ENCODE measurements around the gene MS4A15.

MS4A15 gene

DNA sequence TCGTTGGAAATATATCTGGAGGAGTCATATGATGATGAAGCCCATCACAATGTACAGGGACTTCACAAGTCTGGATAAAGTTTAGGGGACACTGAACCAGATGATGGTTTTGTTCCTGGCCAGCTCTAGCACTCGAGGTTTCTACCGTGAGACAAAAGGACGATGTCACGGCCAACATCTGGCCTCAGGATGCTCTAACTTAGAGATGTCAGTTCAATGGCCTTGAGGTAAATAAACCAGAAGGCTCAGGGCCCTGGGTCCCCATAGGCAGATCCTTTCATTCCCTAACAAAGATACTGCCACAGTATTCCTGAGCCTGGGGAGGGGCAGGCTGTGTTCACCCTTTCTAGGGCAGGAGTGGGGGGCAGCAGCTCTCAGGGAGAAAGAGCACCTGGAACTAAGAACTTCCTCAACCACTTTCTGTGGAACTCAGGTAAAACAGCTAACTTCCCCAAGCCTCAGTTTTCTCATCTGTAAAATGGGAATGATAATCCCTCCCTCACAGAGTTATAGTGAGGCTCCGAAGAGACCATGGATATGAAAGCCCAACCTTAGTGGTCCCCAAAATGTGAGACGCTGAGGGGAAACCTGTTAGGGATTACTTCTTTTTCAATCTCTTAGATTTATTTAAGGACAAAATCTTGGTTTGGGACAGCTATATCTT, 46.7 kb downstream of the MS4A15 start:
- Histone ChIP-seq H2AK5ac (ENCODE audit: low read length) (no peak overlapping the region), H3K56ac (ENCODE audit: low read length) (no peak overlapping the region), H3K79me2 (ENCODE audit: control insufficient read depth, insufficient read depth, low read length) (no peaks in the 10 kb centered on the region), H3K4me3 (ENCODE audit: low read length) (no peak overlapping the region), H3K9ac (ENCODE audit: low read length) (no peak overlapping the region), H3K23ac (ENCODE audit: low read length) (no peak overlapping the region), H3K79me1 (ENCODE audit: low read length) (no peaks in the 10 kb centered on the region), H3K27me3 (ENCODE audit: insufficient read depth, low read length, poor library complexity) (no peaks in the 10 kb centered on the region), H3K36me3 (ENCODE audit: control insufficient read depth, insufficient read depth, low read length) (no peaks in the 10 kb centered on the region), H3K4me1 (ENCODE audit: control insufficient read depth, low read depth, low read length) (no peaks in the 10 kb centered on the region), H4K8ac (ENCODE audit: low read depth, low read length) (no peak overlapping the region), H3K4me2 (ENCODE audit: low read length) (no peak overlapping the region), H3K18ac (ENCODE audit: low read length) (no peak overlapping the region), H4K5ac (ENCODE audit: low read length) (no peak overlapping the region), H2BK120ac (ENCODE audit: low read depth, low read length) (no peak overlapping the region), H3K4ac (ENCODE audit: low read depth, low read length) (no peak overlapping the region), H3K27ac (ENCODE audit: low read depth, low read length) (no peak overlapping the region), H2BK15ac (replicated peaks; ENCODE audit: low read depth) (no peak overlapping the region), H2BK5ac (ENCODE audit: low read length) (no peak overlapping the region)
- no peak for DNase-seq
- no CpG with 5 or more reads among the region's 7 CpGs for WGBS (ENCODE audit: extremely low coverage, insufficient coverage, low lambda C conversion rate)

DNA sequence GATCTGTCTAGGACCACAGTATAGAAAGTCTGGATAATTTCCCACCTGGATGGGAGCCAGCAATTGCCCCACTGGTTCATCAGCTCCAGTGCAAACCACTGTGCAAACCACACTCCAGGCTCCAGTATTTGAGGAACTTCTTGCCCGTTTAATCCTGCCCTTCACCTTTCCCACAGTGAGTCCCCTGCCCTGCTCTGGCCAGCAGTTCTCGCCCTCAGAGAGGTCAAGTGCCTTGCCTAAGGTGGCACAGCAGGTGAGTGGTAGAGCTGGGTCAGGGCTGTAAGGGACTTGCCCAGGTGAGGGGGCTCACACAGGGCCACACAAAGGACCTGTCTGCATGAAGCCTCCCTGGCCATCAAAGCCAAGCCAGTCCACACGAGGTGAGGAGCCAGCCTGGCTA, 52.6 kb downstream of the MS4A15 start:
- H2BK5ac ChIP-seq (ENCODE audit: low read length) = no peak overlapping the region
- DNase-seq = no peak
- no peaks in the 10 kb centered on the region for H3K36me3 ChIP-seq (ENCODE audit: control insufficient read depth, insufficient read depth, low read length)
- H3K4ac ChIP-seq (ENCODE audit: low read depth, low read length) = no peak overlapping the region
- H3K27me3 ChIP-seq (ENCODE audit: insufficient read depth, low read length, poor library complexity) = no peaks in the 10 kb centered on the region
- no peaks in the 10 kb centered on the region for H3K79me2 ChIP-seq (ENCODE audit: control insufficient read depth, insufficient read depth, low read length)
- no peak overlapping the region for H3K9ac ChIP-seq (ENCODE audit: low read length)
- H2BK120ac ChIP-seq (ENCODE audit: low read depth, low read length) = no peak overlapping the region
- H2BK15ac ChIP-seq (replicated peaks; ENCODE audit: low read depth) = no peak overlapping the region
- H3K23ac ChIP-seq (ENCODE audit: low read length) = no peak overlapping the region
- no peak overlapping the region for H3K4me3 ChIP-seq (ENCODE audit: low read length)
- H4K5ac ChIP-seq (ENCODE audit: low read length) = no peak overlapping the region
- no peaks in the 10 kb centered on the region for H3K4me1 ChIP-seq (ENCODE audit: control insufficient read depth, low read depth, low read length)
- H3K27ac ChIP-seq (ENCODE audit: low read depth, low read length) = no peak overlapping the region
- no CpG with 5 or more reads among the region's 3 CpGs for WGBS (ENCODE audit: extremely low coverage, insufficient coverage, low lambda C conversion rate)
- no peak overlapping the region for H3K18ac ChIP-seq (ENCODE audit: low read length)
- no peak overlapping the region for H3K4me2 ChIP-seq (ENCODE audit: low read length)
- no peak overlapping the region for H4K8ac ChIP-seq (ENCODE audit: low read depth, low read length)
- H3K56ac ChIP-seq (ENCODE audit: low read length) = no peak overlapping the region
- H3K79me1 ChIP-seq (ENCODE audit: low read length) = no peaks in the 10 kb centered on the region
- H2AK5ac ChIP-seq (ENCODE audit: low read length) = no peak overlapping the region

DNA sequence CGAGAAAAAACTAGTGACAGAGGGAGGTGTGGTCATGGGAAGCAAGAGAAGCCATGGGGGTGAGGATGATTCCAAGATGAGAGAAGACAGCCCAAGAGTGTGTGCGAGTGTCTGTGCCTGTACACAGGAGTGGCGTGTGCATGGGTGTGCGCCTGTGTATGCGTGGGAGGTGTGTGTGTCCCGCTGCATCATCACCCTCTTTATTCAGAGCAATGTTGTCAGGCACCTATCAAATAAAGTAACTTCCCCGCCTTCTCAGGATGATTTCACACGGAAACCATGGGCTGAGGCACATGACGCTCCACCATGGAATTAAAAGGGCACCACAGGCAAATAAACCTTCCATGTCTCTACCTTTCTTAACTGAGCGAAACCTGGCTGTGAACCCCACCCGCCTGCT, 53.0 kb downstream of the MS4A15 start:
- Histone ChIP-seq H3K4me3 (ENCODE audit: low read length) (no peak overlapping the region), H2BK120ac (ENCODE audit: low read depth, low read length) (no peak overlapping the region), H3K79me2 (ENCODE audit: control insufficient read depth, insufficient read depth, low read length) (no peaks in the 10 kb centered on the region), H3K27ac (ENCODE audit: low read depth, low read length) (no peak overlapping the region), H3K9ac (ENCODE audit: low read length) (no peak overlapping the region), H3K23ac (ENCODE audit: low read length) (peak overlapping the region; percentile 24), H3K79me1 (ENCODE audit: low read length) (no peaks in the 10 kb centered on the region), H3K27me3 (ENCODE audit: insufficient read depth, low read length, poor library complexity) (no peaks in the 10 kb centered on the region), H2BK15ac (replicated peaks; ENCODE audit: low read depth) (no peak overlapping the region), H2BK5ac (ENCODE audit: low read length) (no peak overlapping the region), H2AK5ac (ENCODE audit: low read length) (no peak overlapping the region), H3K56ac (ENCODE audit: low read length) (no peak overlapping the region), H3K4me1 (ENCODE audit: control insufficient read depth, low read depth, low read length) (no peaks in the 10 kb centered on the region), H3K18ac (ENCODE audit: low read length) (no peak overlapping the region), H4K8ac (ENCODE audit: low read depth, low read length) (no peak overlapping the region), H3K4ac (ENCODE audit: low read depth, low read length) (no peak overlapping the region), H3K4me2 (ENCODE audit: low read length) (no peak overlapping the region), H3K36me3 (ENCODE audit: control insufficient read depth, insufficient read depth, low read length) (no peaks in the 10 kb centered on the region), H4K5ac (ENCODE audit: low read length) (no peak overlapping the region)
- WGBS (ENCODE audit: extremely low coverage, insufficient coverage, low lambda C conversion rate) = no CpG with 5 or more reads among the region's 11 CpGs
- DNase-seq = no peak

DNA sequence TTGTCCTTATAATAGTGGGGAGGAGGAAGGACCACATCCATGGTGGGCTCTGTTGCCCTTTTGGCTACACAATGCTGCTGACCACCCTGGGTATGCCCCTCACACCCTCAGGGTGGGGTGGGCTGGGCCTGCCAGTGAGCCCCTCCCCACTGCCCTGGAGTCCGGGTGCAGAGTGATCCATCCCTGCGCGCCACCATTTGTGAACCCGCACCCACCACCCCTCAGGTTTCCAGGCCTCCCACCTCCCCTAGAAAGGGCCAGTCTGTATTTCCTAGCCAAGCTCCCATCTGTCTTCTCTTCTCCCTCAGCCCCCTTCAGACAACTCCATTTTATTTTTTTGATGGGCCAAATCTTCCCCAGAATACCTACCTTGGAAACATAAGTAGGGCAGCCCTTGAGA, 53.5 kb downstream of the MS4A15 start:
- Histone ChIP-seq H3K23ac (ENCODE audit: low read length) (no peak overlapping the region), H3K18ac (ENCODE audit: low read length) (no peak overlapping the region), H3K4me1 (ENCODE audit: control insufficient read depth, low read depth, low read length) (no peaks in the 10 kb centered on the region), H3K27me3 (ENCODE audit: insufficient read depth, low read length, poor library complexity) (no peaks in the 10 kb centered on the region), H3K9ac (ENCODE audit: low read length) (no peak overlapping the region), H3K36me3 (ENCODE audit: control insufficient read depth, insufficient read depth, low read length) (no peaks in the 10 kb centered on the region), H2BK15ac (replicated peaks; ENCODE audit: low read depth) (no peak overlapping the region), H2BK120ac (ENCODE audit: low read depth, low read length) (no peak overlapping the region), H4K5ac (ENCODE audit: low read length) (no peak overlapping the region), H3K56ac (ENCODE audit: low read length) (no peak overlapping the region), H2AK5ac (ENCODE audit: low read length) (no peak overlapping the region), H3K27ac (ENCODE audit: low read depth, low read length) (no peak overlapping the region), H3K4me2 (ENCODE audit: low read length) (no peak overlapping the region), H3K79me1 (ENCODE audit: low read length) (no peaks in the 10 kb centered on the region), H2BK5ac (ENCODE audit: low read length) (no peak overlapping the region), H3K79me2 (ENCODE audit: control insufficient read depth, insufficient read depth, low read length) (no peaks in the 10 kb centered on the region), H3K4me3 (ENCODE audit: low read length) (no peak overlapping the region), H3K4ac (ENCODE audit: low read depth, low read length) (no peak overlapping the region), H4K8ac (ENCODE audit: low read depth, low read length) (no peak overlapping the region)
- no CpG with 5 or more reads among the region's 4 CpGs for WGBS (ENCODE audit: extremely low coverage, insufficient coverage, low lambda C conversion rate)
- no peak for DNase-seq

DNA sequence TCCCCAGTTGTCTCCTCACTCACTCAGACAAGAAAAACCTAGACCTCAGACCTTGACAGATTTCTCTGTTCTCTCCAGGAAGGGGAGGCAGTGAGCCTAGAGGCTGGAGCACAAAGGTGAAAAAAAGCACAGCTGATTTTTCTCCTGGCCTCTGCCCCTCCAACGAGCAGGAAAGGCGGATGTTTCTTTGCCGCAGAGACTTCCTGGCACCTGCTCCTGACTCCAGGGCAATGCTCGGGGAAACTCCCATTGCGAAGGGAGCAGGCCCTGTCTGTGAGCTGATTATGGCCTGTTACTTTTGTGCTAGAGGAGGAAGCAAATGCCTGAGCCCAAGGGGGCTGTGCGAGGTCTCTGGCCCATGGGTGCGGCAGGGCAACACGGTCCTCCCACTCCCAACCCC, 53.9 kb downstream of the MS4A15 start:
- Histone ChIP-seq H2BK120ac (ENCODE audit: low read depth, low read length) (no peak overlapping the region), H3K23ac (ENCODE audit: low read length) (no peak overlapping the region), H2AK5ac (ENCODE audit: low read length) (no peak overlapping the region), H3K4me1 (ENCODE audit: control insufficient read depth, low read depth, low read length) (no peaks in the 10 kb centered on the region), H3K9ac (ENCODE audit: low read length) (no peak overlapping the region), H3K56ac (ENCODE audit: low read length) (no peak overlapping the region), H4K5ac (ENCODE audit: low read length) (no peak overlapping the region), H2BK5ac (ENCODE audit: low read length) (no peak overlapping the region), H3K4ac (ENCODE audit: low read depth, low read length) (no peak overlapping the region), H3K18ac (ENCODE audit: low read length) (no peak overlapping the region), H3K79me2 (ENCODE audit: control insufficient read depth, insufficient read depth, low read length) (no peaks in the 10 kb centered on the region), H3K27me3 (ENCODE audit: insufficient read depth, low read length, poor library complexity) (no peaks in the 10 kb centered on the region), H2BK15ac (replicated peaks; ENCODE audit: low read depth) (no peak overlapping the region), H4K8ac (ENCODE audit: low read depth, low read length) (no peak overlapping the region), H3K4me2 (ENCODE audit: low read length) (no peak overlapping the region), H3K27ac (ENCODE audit: low read depth, low read length) (no peak overlapping the region), H3K36me3 (ENCODE audit: control insufficient read depth, insufficient read depth, low read length) (no peaks in the 10 kb centered on the region), H3K4me3 (ENCODE audit: low read length) (no peak overlapping the region), H3K79me1 (ENCODE audit: low read length) (no peaks in the 10 kb centered on the region)
- DNase-seq = no peak
- WGBS (ENCODE audit: extremely low coverage, insufficient coverage, low lambda C conversion rate) = no CpG with 5 or more reads among the region's 8 CpGs

DNA sequence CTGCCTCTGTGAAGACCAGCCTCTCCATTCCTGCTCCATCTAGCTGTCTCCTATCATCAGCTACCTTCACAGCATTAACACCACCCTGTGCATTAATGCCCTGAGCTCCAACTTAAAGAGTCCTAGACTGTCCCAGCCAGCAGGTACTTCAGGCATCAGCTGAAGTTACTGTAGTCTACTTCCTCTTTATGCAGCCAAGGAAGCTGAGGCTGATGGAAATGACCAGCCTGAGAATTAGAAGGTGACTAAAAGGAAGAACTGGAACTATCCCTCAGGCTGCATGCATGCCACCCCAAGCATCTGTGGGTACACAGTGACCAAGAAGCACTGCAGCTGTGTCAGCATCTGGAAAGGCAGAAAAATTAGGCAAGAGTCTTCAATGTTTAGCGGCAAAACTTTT, 56.7 kb downstream of the MS4A15 start:
- Histone ChIP-seq H3K18ac (ENCODE audit: low read length) (no peak overlapping the region), H4K8ac (ENCODE audit: low read depth, low read length) (no peak overlapping the region), H3K9ac (ENCODE audit: low read length) (no peak overlapping the region), H3K79me2 (ENCODE audit: control insufficient read depth, insufficient read depth, low read length) (no peaks in the 10 kb centered on the region), H3K27ac (ENCODE audit: low read depth, low read length) (no peak overlapping the region), H3K4ac (ENCODE audit: low read depth, low read length) (no peak overlapping the region), H3K4me2 (ENCODE audit: low read length) (no peak overlapping the region), H2BK5ac (ENCODE audit: low read length) (no peak overlapping the region), H3K27me3 (ENCODE audit: insufficient read depth, low read length, poor library complexity) (no peaks in the 10 kb centered on the region), H3K4me3 (ENCODE audit: low read length) (no peak overlapping the region), H2AK5ac (ENCODE audit: low read length) (no peak overlapping the region), H3K79me1 (ENCODE audit: low read length) (no peaks in the 10 kb centered on the region), H3K23ac (ENCODE audit: low read length) (no peak overlapping the region), H3K4me1 (ENCODE audit: control insufficient read depth, low read depth, low read length) (no peaks in the 10 kb centered on the region), H2BK15ac (replicated peaks; ENCODE audit: low read depth) (no peak overlapping the region), H3K36me3 (ENCODE audit: control insufficient read depth, insufficient read depth, low read length) (no peaks in the 10 kb centered on the region), H2BK120ac (ENCODE audit: low read depth, low read length) (no peak overlapping the region), H4K5ac (ENCODE audit: low read length) (no peak overlapping the region), H3K56ac (ENCODE audit: low read length) (no peak overlapping the region)
- DNase-seq = no peak
- WGBS (ENCODE audit: extremely low coverage, insufficient coverage, low lambda C conversion rate) = no CpG with 5 or more reads among the region's 1 CpG
